GM18520 (cell line): ENCODE measurements around the gene RALGPS2.
"Not testable (repeated sequence)": the region's sequence is repeated elsewhere in the genome, so short reads cannot be mapped to it uniquely, and the experiment has no call there.

Experiments used
- ATAC-seq: cut with Tn5 transposase; IDR thresholded peaks from one replicate; pipeline ENCODE4 v1.9.1; 2021; ENCODE audit not compliant: unreplicated experiment

Gene RALGPS2

GRCh38 chr1:178940068-178940765, 215.2 kb downstream of the RALGPS2 start:
- ATAC-seq = no peak

GRCh38 chr1:178941261-178941689, 216.2 kb downstream of the RALGPS2 start:
- no peak for ATAC-seq

- ATAC-seq = no peak
Observed at GRCh38 chr1:178941849-178942248, 216.8 kb downstream of the RALGPS2 start.

GRCh38 chr1:178942285-178943198, 217.5 kb downstream of the RALGPS2 start:
- ATAC-seq = no peak

GRCh38 chr1:178944729-178945128, 219.7 kb downstream of the RALGPS2 start:
- ATAC-seq = no peak

GRCh38 chr1:178945763-178946266, 220.8 kb downstream of the RALGPS2 start:
- no peak for ATAC-seq

GRCh38 chr1:178946416-178946815, 221.4 kb downstream of the RALGPS2 start:
- ATAC-seq = no peak

- ATAC-seq = no peak
Observed at GRCh38 chr1:178946855-178947676, 222.0 kb downstream of the RALGPS2 start.

GRCh38 chr1:178947677-178947981, 222.6 kb downstream of the RALGPS2 start:
- no peak for ATAC-seq

GRCh38 chr1:178948676-178949075, 223.6 kb downstream of the RALGPS2 start:
- no peak for ATAC-seq

- not testable (repeated sequence) for ATAC-seq
Observed at GRCh38 chr1:178949866-178950265, 224.8 kb downstream of the RALGPS2 start.

GRCh38 chr1:178951600-178951999, 226.6 kb downstream of the RALGPS2 start:
- ATAC-seq = no peak

- no peak for ATAC-seq
Observed at GRCh38 chr1:178953034-178953433, 228.0 kb downstream of the RALGPS2 start.

GRCh38 chr1:178953538-178954324, 228.7 kb downstream of the RALGPS2 start:
- ATAC-seq = no peak

GRCh38 chr1:178954325-178954690, 229.3 kb downstream of the RALGPS2 start:
- ATAC-seq = no peak

GRCh38 chr1:178954937-178955336, 229.9 kb downstream of the RALGPS2 start:
- no peak for ATAC-seq

GRCh38 chr1:178955391-178955954, 230.4 kb downstream of the RALGPS2 start:
- ATAC-seq = no peak

GRCh38 chr1:178958491-178958890, 233.4 kb downstream of the RALGPS2 start:
- no peak for ATAC-seq

- ATAC-seq = no peak
Observed at GRCh38 chr1:178959543-178960460, 234.8 kb downstream of the RALGPS2 start.
